HL-60 (cell line): ENCODE measurements around the gene MOCS1.

Source experiments
- DNase-seq, 2 experiments: peaks; one replicate each; pipeline ENCODE4 v3.0.0-alpha.2; 2010 to 2020; ENCODE audit warnings: low read depth in 1 of 2, low spot score in 1 of 2
- H3K27ac ChIP-seq: fragments of 250-450 bp; sonication (Bioruptor Pico); replicated peaks from 2 replicates; pipeline ENCODE4 v1.5.1; 2020; ENCODE audit warnings: mild to moderate bottlenecking, moderate library complexity
- H3K27me3 ChIP-seq: fragments of 250-450 bp; sonication (Bioruptor Pico); 2 replicates; pipeline ENCODE4 v1.5.1; 2021; ENCODE audit warnings: mild to moderate bottlenecking, moderate library complexity; ENCODE audit not compliant: insufficient read depth, poor library complexity, severe bottlenecking
- H3K4me3 ChIP-seq: replicated peaks from 2 replicates; pipeline ENCODE4 v1.5.1; 2011; ENCODE audit warnings: mild to moderate bottlenecking, control low read depth, low read length; ENCODE audit not compliant: insufficient read depth
- CTCF ChIP-seq: IDR thresholded peaks from one replicate; pipeline ENCODE4 v1.5.1; 2011; ENCODE audit warnings: low read length, control low read depth, inconsistent platforms; ENCODE audit not compliant: insufficient read depth
- GABPA ChIP-seq: IDR thresholded peaks from 2 replicates; pipeline ENCODE4 v1.6.1; 2012; ENCODE audit warnings: low read depth
- POLR2AphosphoS5 ChIP-seq: IDR thresholded peaks from 2 replicates; pipeline ENCODE4 v1.6.1; 2012; ENCODE audit warnings: low read depth
- REST ChIP-seq: IDR thresholded peaks from 2 replicates; pipeline ENCODE4 v1.6.1; 2012; ENCODE audit warnings: low read depth; ENCODE audit not compliant: insufficient replicate concordance
- SPI1 ChIP-seq: IDR thresholded peaks from 2 replicates; pipeline ENCODE4 v1.6.1; 2012; ENCODE audit warnings: low read depth, mild to moderate bottlenecking, borderline replicate concordance

Gene MOCS1

GRCh38 chr6:39924283-39924682, 10.0 kb downstream of the MOCS1 start:
- H3K27ac ChIP-seq: no peak overlapping the region
- TF ChIP-seq CTCF (no peak), GABPA (no peak), REST (no peak), SPI1 (no peak), POLR2AphosphoS5 (no peak)

GRCh38 chr6:39923861-39924260, 10.4 kb downstream of the MOCS1 start:
- H3K27ac ChIP-seq: no peak overlapping the region
- DNase-seq: no peak
- no peaks in the 10 kb centered on the region for H3K27me3 ChIP-seq
- TF ChIP-seq REST: no peak
- no peak for TF ChIP-seq GABPA
- TF ChIP-seq CTCF: no peak
- TF ChIP-seq SPI1: no peak
- TF ChIP-seq POLR2AphosphoS5: no peak
- H3K4me3 ChIP-seq: no peak overlapping the region

More at GRCh38 chr6:39924283-39924682, 10.0 kb downstream of the MOCS1 start:
- no peaks in the 10 kb centered on the region for H3K27me3 ChIP-seq
- H3K4me3 ChIP-seq: no peak overlapping the region
- DNase-seq: no peak

- H3K4me3 ChIP-seq: no peak overlapping the region
Measured at GRCh38 chr6:39923394-39923793, 10.9 kb downstream of the MOCS1 start.

More at GRCh38 chr6:39923394-39923793, 10.9 kb downstream of the MOCS1 start:
- Histone ChIP-seq H3K27me3 (no peaks in the 10 kb centered on the region), H3K27ac (no peak overlapping the region)
- DNase-seq: no peak
- no peak for TF ChIP-seq CTCF
- TF ChIP-seq POLR2AphosphoS5: no peak
